Sigmoid colon (tissue), 4 donors: ENCODE data around the gene COPZ1.

Experiments
- POLR2A ChIP-seq, 2 donors: fragments of 450-650 bp; IDR thresholded peaks; one replicate each; pipeline ENCODE4 v1.6.1; 2016; ENCODE audit warnings: antibody characterized with exemption in 2 of 2, mild to moderate bottlenecking in 2 of 2, moderate library complexity in 2 of 2
- POLR2AphosphoS5 ChIP-seq, 4 donors: sonication (generic); formaldehyde crosslinking; IDR thresholded peaks; one replicate each; pipeline ENCODE4 v1.6.1; 2017; ENCODE audit warnings: antibody characterized with exemption in 4 of 4
- TF ChIP-seq, protein P1 (sequence below), 4 experiments: fragments of 450-650 bp in 3 of 4; fragments of 200-600 bp in 1 of 4; IDR thresholded peaks; one replicate each; pipeline ENCODE4 v1.5.1; 2016 to 2019; ENCODE audit warnings: antibody characterized with exemption in 4 of 4, mild to moderate bottlenecking in 3 of 4, moderate library complexity in 2 of 4

DNA sequence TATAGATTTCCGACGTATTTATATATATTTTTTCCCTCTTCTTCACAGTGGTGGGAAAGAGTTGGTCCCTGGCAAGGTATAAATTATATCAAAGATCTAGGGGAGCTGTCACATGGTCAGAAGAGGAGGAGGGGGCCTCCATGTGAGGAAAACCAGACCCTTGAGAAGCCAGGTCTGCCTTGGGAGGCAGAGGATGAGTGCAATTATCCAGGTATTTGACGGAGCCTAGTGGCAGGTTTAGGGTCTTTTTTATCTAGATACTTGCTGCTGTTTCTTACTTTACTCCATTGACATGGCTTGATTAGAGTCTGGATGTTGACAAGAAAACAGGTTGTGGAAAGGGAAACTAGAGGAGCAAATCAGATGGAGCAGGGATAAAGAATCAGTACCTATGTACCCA lies 5.5 kb downstream of the COPZ1 start:
- TF ChIP-seq, protein P1, sequence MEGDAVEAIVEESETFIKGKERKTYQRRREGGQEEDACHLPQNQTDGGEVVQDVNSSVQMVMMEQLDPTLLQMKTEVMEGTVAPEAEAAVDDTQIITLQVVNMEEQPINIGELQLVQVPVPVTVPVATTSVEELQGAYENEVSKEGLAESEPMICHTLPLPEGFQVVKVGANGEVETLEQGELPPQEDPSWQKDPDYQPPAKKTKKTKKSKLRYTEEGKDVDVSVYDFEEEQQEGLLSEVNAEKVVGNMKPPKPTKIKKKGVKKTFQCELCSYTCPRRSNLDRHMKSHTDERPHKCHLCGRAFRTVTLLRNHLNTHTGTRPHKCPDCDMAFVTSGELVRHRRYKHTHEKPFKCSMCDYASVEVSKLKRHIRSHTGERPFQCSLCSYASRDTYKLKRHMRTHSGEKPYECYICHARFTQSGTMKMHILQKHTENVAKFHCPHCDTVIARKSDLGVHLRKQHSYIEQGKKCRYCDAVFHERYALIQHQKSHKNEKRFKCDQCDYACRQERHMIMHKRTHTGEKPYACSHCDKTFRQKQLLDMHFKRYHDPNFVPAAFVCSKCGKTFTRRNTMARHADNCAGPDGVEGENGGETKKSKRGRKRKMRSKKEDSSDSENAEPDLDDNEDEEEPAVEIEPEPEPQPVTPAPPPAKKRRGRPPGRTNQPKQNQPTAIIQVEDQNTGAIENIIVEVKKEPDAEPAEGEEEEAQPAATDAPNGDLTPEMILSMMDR (IDR thresholded peaks at IDR 0.05), result no peak
- TF ChIP-seq POLR2A (IDR thresholded peaks at IDR 0.05), result no peak
- TF ChIP-seq POLR2AphosphoS5 (IDR thresholded peaks at IDR 0.05), result no peak
